Measurements from ENCODE around the gene IMP4. TPM values are rescaled to one million over a fixed set of nuclear protein-coding genes. Genes with fewer than 3 reads are reported as not detected.
A peak's percentile ranks its signal among the peaks of the same experiment; 100 is the strongest.

Gene IMP4
- total and polyA plus RNA-seq, 10 of the 15 experiments (the other 5 are each of a cell fraction or from before 2014, with no cell fraction given): 41.4 to 242 (median 166) TPM

- in situ Hi-C loops (cut with MboI) (no loop called here), intact Hi-C loops (cut with micrococcal nuclease; ENCODE audit: unreplicated experiment) (no loop called here)
- ATAC-seq (no peak), DNase-seq (ENCODE audit: low read depth, low spot score) (no peak), FAIRE-seq (no peak)
- Histone ChIP-seq H3K9ac (ENCODE audit: control insufficient read depth, insufficient read depth, low read length) (peak overlapping the region; percentile 38; the same call in 1 of the 2 replicates), H3K36me3 (ENCODE audit: control insufficient read depth in 2 of 2, insufficient read depth in 2 of 2, low read length in 1 of 2) (peaks cover 0 to 8% of the 10 kb centered on the region in 2 experiments; a peak in 2 of 4 replicates), H3K27ac (ENCODE audit: control insufficient read depth, insufficient read depth) (no peak overlapping the region), H3K9me3 (replicated peaks; ENCODE audit: control insufficient read depth, insufficient read depth, low read length) (no peaks in the 10 kb centered on the region), H3K79me2 (ENCODE audit: control insufficient read depth, insufficient read depth, low read length) (peaks cover 13% of the 10 kb centered on the region), H3K4me3 (no peak overlapping the region), H3K27me3 (replicated peaks in 1 of 2; ENCODE audit: control insufficient read depth in 2 of 2, insufficient read depth in 2 of 2, low read length in 1 of 2) (no peaks in the 10 kb centered on the region), H3K4me1 (ENCODE audit: control insufficient read depth, insufficient read depth, low read length) (peaks cover 59% of the 10 kb centered on the region), H3K4me2 (ENCODE audit: control insufficient read depth, insufficient read depth) (peak overlapping the region; percentile 34), H4K20me1 (ENCODE audit: control insufficient read depth, insufficient read depth) (no peaks in the 10 kb centered on the region), H2AFZ (ENCODE audit: control insufficient read depth, low read depth, low read length) (no peak overlapping the region)
- ChIA-PET SMC1A (ENCODE audit: uncharacterized antibody, unreplicated experiment) (no interaction called here), POLR2A (interaction anchor here (1.5 kb wide), 1 partner anchor 10 kb away, joined by 3 read pairs; no protein-coding TSS in a partner anchor), CTCF (interaction anchor here (1.3 to 1.6 kb wide), 2 partner anchors 13 to 37 kb away, joined by 5 read pairs; partner anchors contain the start of gene IMP4), RAD21 (ENCODE audit: unreplicated experiment) (no interaction called here)
- TF ChIP-seq SMAD1 (IDR thresholded peaks at IDR 0.05; ENCODE audit: low read depth, partially characterized antibody) (no peak), E4F1 (IDR thresholded peaks at IDR 0.05; ENCODE audit: borderline replicate concordance, partially characterized antibody) (no peak), SIN3A (IDR thresholded peaks at IDR 0.05; ENCODE audit: low read depth, low read length) (no peak), SMC3 (IDR thresholded peaks at IDR 0.05; ENCODE audit: borderline replicate concordance, low read length) (no peak), TAF1 (IDR thresholded peaks at IDR 0.05; ENCODE audit: borderline replicate concordance, low read depth, low read length) (no peak), EGR1 (IDR thresholded peaks at IDR 0.05; ENCODE audit: borderline replicate concordance in 1 of 2, low read depth in 2 of 2, low read length in 2 of 2) (no peak), IKZF1 (conservative IDR thresholded peaks at IDR 0.05) (no peak), RELB (IDR thresholded peaks at IDR 0.05; ENCODE audit: low read depth) (no peak), ZBED1 (IDR thresholded peaks at IDR 0.05; ENCODE audit: borderline replicate concordance) (no peak), TARDBP (IDR thresholded peaks at IDR 0.05; ENCODE audit: borderline replicate concordance) (no peak), NR2C1 (IDR thresholded peaks at IDR 0.05) (no peak), PAX5 (IDR thresholded peaks at IDR 0.05; ENCODE audit: borderline replicate concordance, low read depth, low read length) (no peak), E2F4 (IDR thresholded peaks at IDR 0.05; ENCODE audit: low read depth, low read length) (no peak), RCOR1 (conservative IDR thresholded peaks at IDR 0.05; ENCODE audit: low read depth, low read length) (no peak), NBN (IDR thresholded peaks at IDR 0.05) (no peak)
- WGBS (ENCODE audit: insufficient coverage, insufficient replicate concordance, low lambda C conversion rate, missing lambda C conversion rate): 94% methylated on average over 11 of the region's 11 CpGs
- no TSS peak for BruUV-seq (replicated peaks)
These were observed 37.6 kb downstream of the IMP4 start for GRCh38 chr2:130380096-130380934.

Data from GM12878 (cell line).